GM23338 (cell line): ENCODE measurements around the gene BLOC1S5. TPM values are rescaled to one million over a fixed set of nuclear protein-coding genes. Genes with fewer than 3 reads are reported as not detected.

Experiments
- ATAC-seq: fragments of 200-7000 bp; cut with Tn5 transposase; 3 replicates; pipeline ENCODE4 v1.9.1; 2020
- DNase-seq: peaks from one replicate; pipeline ENCODE4 v3.0.0-alpha.2; 2015; ENCODE audit warnings: low spot score
- H2AFZ ChIP-seq: fragments of 200-600 bp; sonication (generic); 2 replicates; pipeline ENCODE4 v1.8.0; 2016; ENCODE audit warnings: antibody characterized with exemption, mild to moderate bottlenecking, moderate library complexity
- H3F3A ChIP-seq: fragments of 200-600 bp; sonication (generic); replicated peaks from 2 replicates; pipeline ENCODE4 v1.8.0; 2017; ENCODE audit warnings: antibody characterized with exemption, mixed run types, low read depth
- H3K27ac ChIP-seq: fragments of 200-600 bp; sonication (generic); 2 replicates; pipeline ENCODE4 v1.6.1; 2016; ENCODE audit warnings: low read depth
- H3K27me3 ChIP-seq: fragments of 200-600 bp; sonication (generic); 2 replicates; pipeline ENCODE4 v1.8.0; 2016; ENCODE audit warnings: mild to moderate bottlenecking, mixed run types, moderate library complexity; ENCODE audit not compliant: insufficient read depth
- H3K36me3 ChIP-seq: fragments of 200-600 bp; sonication (generic); 2 replicates; pipeline ENCODE4 v1.8.0; 2016; ENCODE audit warnings: mild to moderate bottlenecking; ENCODE audit not compliant: insufficient read depth
- H3K4me1 ChIP-seq: fragments of 200-600 bp; sonication (generic); 2 replicates; pipeline ENCODE4 v1.8.0; 2016; ENCODE audit warnings: mild to moderate bottlenecking, moderate library complexity; ENCODE audit not compliant: insufficient read depth
- H3K4me2 ChIP-seq: fragments of 200-600 bp; sonication (generic); 2 replicates; pipeline ENCODE4 v1.7.1; 2017; ENCODE audit warnings: mixed run types
- H3K4me3 ChIP-seq: fragments of 200-600 bp; sonication (generic); 2 replicates; pipeline ENCODE4 v1.6.1; 2016; ENCODE audit warnings: mixed run types
- H3K79me2 ChIP-seq: fragments of 200-600 bp; sonication (generic); replicated peaks from 2 replicates; pipeline ENCODE4 v1.8.0; 2017; ENCODE audit warnings: mild to moderate bottlenecking; ENCODE audit not compliant: insufficient read depth
- H3K9me2 ChIP-seq: fragments of 200-600 bp; sonication (generic); 2 replicates; pipeline ENCODE4 v1.8.0; 2017; ENCODE audit not compliant: insufficient read depth
- H4K20me1 ChIP-seq: fragments of 200-600 bp; sonication (generic); replicated peaks from 2 replicates; pipeline ENCODE4 v1.8.0; 2017; ENCODE audit warnings: mild to moderate bottlenecking; ENCODE audit not compliant: insufficient read depth
- H3K27ac Mint-ChIP-seq: 2 replicates; pipeline ENCODE4 v1.8.0; 2020; ENCODE audit warnings: inconsistent platforms, mild to moderate bottlenecking, moderate library complexity, mixed read lengths
- H3K27me3 Mint-ChIP-seq: 3 replicates; pipeline ENCODE4 v1.8.0; 2022; ENCODE audit warnings: low read depth, mild to moderate bottlenecking, moderate library complexity, mixed read lengths, inconsistent platforms; ENCODE audit not compliant: insufficient read depth, poor library complexity
- H3K36me3 Mint-ChIP-seq: 3 replicates; pipeline ENCODE4 v1.8.0; 2021; ENCODE audit warnings: low read depth, mild to moderate bottlenecking, inconsistent platforms, moderate library complexity, mixed read lengths
- H3K4me1 Mint-ChIP-seq: 3 replicates; pipeline ENCODE4 v1.8.0; 2020; ENCODE audit warnings: mild to moderate bottlenecking, inconsistent platforms, mixed read lengths
- H3K4me3 Mint-ChIP-seq: 3 replicates; pipeline ENCODE4 v1.8.0; 2021; ENCODE audit warnings: moderate library complexity, mild to moderate bottlenecking, inconsistent platforms, mixed read lengths
- H3K9me3 Mint-ChIP-seq: 3 replicates; pipeline ENCODE4 v1.8.0; 2020; ENCODE audit warnings: moderate library complexity, mild to moderate bottlenecking, inconsistent platforms, mixed read lengths
- CREB1 ChIP-seq: fragments of 250-450 bp; sonication (Bioruptor Pico); IDR thresholded peaks from 2 replicates; pipeline ENCODE4 v1.5.0; 2020; ENCODE audit warnings: low read depth, mild to moderate bottlenecking, moderate library complexity
- CTCF ChIP-seq, 2 experiments: fragments of 200-600 bp in 1 of 2; sonication (generic) in 1 of 2; conservative IDR thresholded peaks; 2 replicates each; pipeline versions ENCODE4 v1.5.1 to v1.6.1; 2016 to 2017; ENCODE audit warnings: antibody characterized with exemption in 2 of 2, low read depth in 2 of 2, mild to moderate bottlenecking in 2 of 2, moderate library complexity in 1 of 2
- EZH2 ChIP-seq: fragments of 200-600 bp; sonication (generic); IDR thresholded peaks from one replicate; pipeline ENCODE4 v1.8.0; 2017; ENCODE audit warnings: antibody characterized with exemption, mild to moderate bottlenecking, low read depth; ENCODE audit not compliant: unreplicated experiment
- EZH2phosphoT487 ChIP-seq: fragments of 200-600 bp; sonication (generic); IDR thresholded peaks from one replicate; pipeline ENCODE4 v1.8.1; 2018; ENCODE audit warnings: antibody characterized with exemption; ENCODE audit not compliant: unreplicated experiment
- JUNB ChIP-seq: IDR thresholded peaks from one replicate; pipeline ENCODE4 v1.6.1; 2016; ENCODE audit warnings: antibody characterized with exemption; ENCODE audit not compliant: unreplicated experiment
- NANOG ChIP-seq: IDR thresholded peaks from 2 replicates; pipeline ENCODE4 v1.6.1; 2016; ENCODE audit warnings: antibody characterized with exemption, borderline replicate concordance
- POLR2AphosphoS5 ChIP-seq: IDR thresholded peaks from 2 replicates; pipeline ENCODE4 v1.6.1; 2016; ENCODE audit warnings: antibody characterized with exemption, low read depth
- REST ChIP-seq: IDR thresholded peaks from one replicate; pipeline ENCODE4 v1.6.1; 2018; ENCODE audit warnings: antibody characterized with exemption; ENCODE audit not compliant: unreplicated experiment
- STAT1 ChIP-seq: IDR thresholded peaks from one replicate; pipeline ENCODE4 v1.6.1; 2016; ENCODE audit warnings: antibody characterized with exemption; ENCODE audit not compliant: unreplicated experiment
- ZNF114 ChIP-seq: fragments of 250-450 bp; sonication (Bioruptor Pico); IDR thresholded peaks from 2 replicates; pipeline ENCODE4 v1.5.0; 2020; ENCODE audit warnings: mild to moderate bottlenecking, moderate library complexity
- ZNF331 ChIP-seq: fragments of 250-450 bp; sonication (Bioruptor Pico); IDR thresholded peaks from 2 replicates; pipeline ENCODE4 v1.5.0; 2020; ENCODE audit warnings: low read depth, mild to moderate bottlenecking, moderate library complexity
- polyA plus RNA-seq: library from polyadenylated mRNA; unstranded; fragments of >200 nt; fragmentation: Nextera tagmentation; extraction: Ambion mirVana; gene quantifications from 2 replicates; pipeline ENCODE4 v1.2.1, GENCODE V29; 2016
- total RNA-seq: library from RNA; depleted of rRNA; stranded (reverse); fragments of >200 nt; shearing (Covaris generic); gene quantifications from 2 replicates; pipeline ENCODE4 v1.2.3, GENCODE V29; 2014
- TF ChIP-seq, protein P1 (sequence below): IDR thresholded peaks from 2 replicates; pipeline ENCODE4 v1.6.1; 2016; ENCODE audit warnings: antibody characterized with exemption
- TF ChIP-seq, protein P2 (sequence below): fragments of 250-450 bp; sonication (Bioruptor Pico); IDR thresholded peaks from 2 replicates; pipeline ENCODE4 v1.5.0; 2020; ENCODE audit warnings: mild to moderate bottlenecking, moderate library complexity

The BLOC1S5 gene
- total and polyA plus RNA-seq, 2 experiments from 2014 or later: 14.9 to 16.6 TPM

DNA sequence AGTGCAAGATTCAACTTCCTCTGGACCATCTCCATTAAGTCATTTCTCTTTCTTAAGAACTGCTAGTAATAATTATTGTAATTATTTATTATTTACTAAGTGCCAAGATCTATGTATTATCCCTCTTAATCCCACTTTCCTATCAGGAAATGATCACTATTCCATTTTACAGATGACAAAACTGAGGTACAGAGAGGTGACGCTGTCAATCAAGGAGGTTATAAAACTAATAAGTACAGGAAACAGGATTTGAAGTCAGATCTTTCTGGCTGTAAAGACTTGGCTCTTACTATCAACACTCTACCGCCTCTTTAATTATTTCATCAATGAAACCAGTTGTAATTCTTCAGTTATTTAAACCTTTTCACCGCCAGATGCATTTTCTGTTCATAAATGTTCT lies 37.4 kb downstream of the BLOC1S5 start:
- Histone ChIP-seq H3K4me3 (no peak overlapping the region), H4K20me1 (peaks cover 5% of the 10 kb centered on the region), H3K9me2 (no peaks in the 10 kb centered on the region), H3F3A (no peaks in the 10 kb centered on the region), H3K4me1 (no peaks in the 10 kb centered on the region; the same call in 1 of the 2 replicates), H3K36me3 (no peaks in the 10 kb centered on the region), H3K27ac (no peak overlapping the region), H3K4me2 (no peak overlapping the region), H3K79me2 (peaks cover 35% of the 10 kb centered on the region), H2AFZ (no peak overlapping the region), H3K27me3 (no peaks in the 10 kb centered on the region)
- Mint-ChIP-seq H3K4me1 (peaks cover 13% of the 10 kb centered on the region), H3K27me3 (peaks cover 1% of the 10 kb centered on the region), H3K36me3 (no peaks in the 10 kb centered on the region; the same call in 2 of the 3 replicates), H3K9me3 (no peaks in the 10 kb centered on the region), H3K4me3 (no peak overlapping the region), H3K27ac (no peak overlapping the region)
- TF ChIP-seq POLR2AphosphoS5: no peak
- no peak for TF ChIP-seq NANOG
- TF ChIP-seq, protein P1, sequence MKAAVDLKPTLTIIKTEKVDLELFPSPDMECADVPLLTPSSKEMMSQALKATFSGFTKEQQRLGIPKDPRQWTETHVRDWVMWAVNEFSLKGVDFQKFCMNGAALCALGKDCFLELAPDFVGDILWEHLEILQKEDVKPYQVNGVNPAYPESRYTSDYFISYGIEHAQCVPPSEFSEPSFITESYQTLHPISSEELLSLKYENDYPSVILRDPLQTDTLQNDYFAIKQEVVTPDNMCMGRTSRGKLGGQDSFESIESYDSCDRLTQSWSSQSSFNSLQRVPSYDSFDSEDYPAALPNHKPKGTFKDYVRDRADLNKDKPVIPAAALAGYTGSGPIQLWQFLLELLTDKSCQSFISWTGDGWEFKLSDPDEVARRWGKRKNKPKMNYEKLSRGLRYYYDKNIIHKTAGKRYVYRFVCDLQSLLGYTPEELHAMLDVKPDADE: no peak
- TF ChIP-seq ZNF114 (CRISPR knock-in tag): no peak
- no peak for TF ChIP-seq CTCF (conservative IDR thresholded peaks at IDR 0.05; ENCODE audit: low read depth in 2 of 2)
- no peak for TF ChIP-seq ZNF331 (CRISPR knock-in tag)
- no peak for TF ChIP-seq STAT1
- TF ChIP-seq JUNB: no peak
- TF ChIP-seq, protein P2, sequence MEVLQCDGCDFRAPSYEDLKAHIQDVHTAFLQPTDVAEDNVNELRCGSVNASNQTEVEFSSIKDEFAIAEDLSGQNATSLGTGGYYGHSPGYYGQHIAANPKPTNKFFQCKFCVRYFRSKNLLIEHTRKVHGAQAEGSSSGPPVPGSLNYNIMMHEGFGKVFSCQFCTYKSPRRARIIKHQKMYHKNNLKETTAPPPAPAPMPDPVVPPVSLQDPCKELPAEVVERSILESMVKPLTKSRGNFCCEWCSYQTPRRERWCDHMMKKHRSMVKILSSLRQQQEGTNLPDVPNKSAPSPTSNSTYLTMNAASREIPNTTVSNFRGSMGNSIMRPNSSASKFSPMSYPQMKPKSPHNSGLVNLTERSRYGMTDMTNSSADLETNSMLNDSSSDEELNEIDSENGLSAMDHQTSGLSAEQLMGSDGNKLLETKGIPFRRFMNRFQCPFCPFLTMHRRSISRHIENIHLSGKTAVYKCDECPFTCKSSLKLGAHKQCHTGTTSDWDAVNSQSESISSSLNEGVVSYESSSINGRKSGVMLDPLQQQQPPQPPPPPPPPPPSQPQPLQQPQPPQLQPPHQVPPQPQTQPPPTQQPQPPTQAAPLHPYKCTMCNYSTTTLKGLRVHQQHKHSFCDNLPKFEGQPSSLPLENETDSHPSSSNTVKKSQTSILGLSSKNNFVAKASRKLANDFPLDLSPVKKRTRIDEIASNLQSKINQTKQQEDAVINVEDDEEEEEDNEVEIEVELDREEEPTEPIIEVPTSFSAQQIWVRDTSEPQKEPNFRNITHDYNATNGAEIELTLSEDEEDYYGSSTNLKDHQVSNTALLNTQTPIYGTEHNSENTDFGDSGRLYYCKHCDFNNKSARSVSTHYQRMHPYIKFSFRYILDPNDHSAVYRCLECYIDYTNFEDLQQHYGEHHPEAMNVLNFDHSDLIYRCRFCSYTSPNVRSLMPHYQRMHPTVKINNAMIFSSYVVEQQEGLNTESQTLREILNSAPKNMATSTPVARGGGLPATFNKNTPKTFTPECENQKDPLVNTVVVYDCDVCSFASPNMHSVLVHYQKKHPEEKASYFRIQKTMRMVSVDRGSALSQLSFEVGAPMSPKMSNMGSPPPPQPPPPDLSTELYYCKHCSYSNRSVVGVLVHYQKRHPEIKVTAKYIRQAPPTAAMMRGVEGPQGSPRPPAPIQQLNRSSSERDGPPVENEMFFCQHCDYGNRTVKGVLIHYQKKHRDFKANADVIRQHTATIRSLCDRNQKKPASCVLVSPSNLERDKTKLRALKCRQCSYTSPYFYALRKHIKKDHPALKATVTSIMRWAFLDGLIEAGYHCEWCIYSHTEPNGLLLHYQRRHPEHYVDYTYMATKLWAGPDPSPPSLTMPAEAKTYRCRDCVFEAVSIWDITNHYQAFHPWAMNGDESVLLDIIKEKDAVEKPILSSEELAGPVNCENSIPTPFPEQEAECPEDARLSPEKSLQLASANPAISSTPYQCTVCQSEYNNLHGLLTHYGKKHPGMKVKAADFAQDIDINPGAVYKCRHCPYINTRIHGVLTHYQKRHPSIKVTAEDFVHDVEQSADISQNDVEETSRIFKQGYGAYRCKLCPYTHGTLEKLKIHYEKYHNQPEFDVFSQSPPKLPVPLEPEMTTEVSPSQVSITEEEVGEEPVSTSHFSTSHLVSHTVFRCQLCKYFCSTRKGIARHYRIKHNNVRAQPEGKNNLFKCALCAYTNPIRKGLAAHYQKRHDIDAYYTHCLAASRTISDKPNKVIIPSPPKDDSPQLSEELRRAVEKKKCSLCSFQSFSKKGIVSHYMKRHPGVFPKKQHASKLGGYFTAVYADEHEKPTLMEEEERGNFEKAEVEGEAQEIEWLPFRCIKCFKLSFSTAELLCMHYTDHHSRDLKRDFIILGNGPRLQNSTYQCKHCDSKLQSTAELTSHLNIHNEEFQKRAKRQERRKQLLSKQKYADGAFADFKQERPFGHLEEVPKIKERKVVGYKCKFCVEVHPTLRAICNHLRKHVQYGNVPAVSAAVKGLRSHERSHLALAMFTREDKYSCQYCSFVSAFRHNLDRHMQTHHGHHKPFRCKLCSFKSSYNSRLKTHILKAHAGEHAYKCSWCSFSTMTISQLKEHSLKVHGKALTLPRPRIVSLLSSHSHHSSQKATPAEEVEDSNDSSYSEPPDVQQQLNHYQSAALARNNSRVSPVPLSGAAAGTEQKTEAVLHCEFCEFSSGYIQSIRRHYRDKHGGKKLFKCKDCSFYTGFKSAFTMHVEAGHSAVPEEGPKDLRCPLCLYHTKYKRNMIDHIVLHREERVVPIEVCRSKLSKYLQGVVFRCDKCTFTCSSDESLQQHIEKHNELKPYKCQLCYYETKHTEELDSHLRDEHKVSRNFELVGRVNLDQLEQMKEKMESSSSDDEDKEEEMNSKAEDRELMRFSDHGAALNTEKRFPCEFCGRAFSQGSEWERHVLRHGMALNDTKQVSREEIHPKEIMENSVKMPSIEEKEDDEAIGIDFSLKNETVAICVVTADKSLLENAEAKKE: no peak
- TF ChIP-seq EZH2: no peak
- no peak for TF ChIP-seq EZH2phosphoT487
- TF ChIP-seq CREB1 (CRISPR knock-in tag): no peak
- no peak for TF ChIP-seq REST
- ATAC-seq: no peak
- no peak for DNase-seq
